Measurements from ENCODE around the gene CAST. TPM values are rescaled to one million over a fixed set of nuclear protein-coding genes. Genes with fewer than 3 reads are reported as not detected.

The CAST gene
- total RNA-seq, 1 experiment from 2014 or later = 149 TPM

DNA sequence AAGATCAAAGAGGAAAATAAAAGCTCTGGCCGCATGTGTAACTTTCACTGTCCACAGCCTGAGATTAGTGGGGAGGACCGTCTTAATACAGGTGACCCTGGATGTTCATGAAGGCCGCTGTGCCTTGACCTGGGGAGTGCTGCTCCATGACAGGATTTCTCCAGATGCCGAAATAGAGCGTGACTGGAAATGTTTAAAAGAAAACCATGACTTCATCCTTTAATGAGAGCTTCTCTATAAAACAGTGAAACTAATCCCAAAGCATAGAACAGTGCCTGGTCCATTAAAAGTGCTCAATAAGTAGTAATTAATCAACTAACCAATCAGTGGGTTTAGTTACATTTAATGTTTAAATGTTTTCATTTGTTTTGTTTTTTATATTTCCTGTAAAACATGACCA, 82.8 kb downstream of the CAST start:
- no peak for DNase-seq (ENCODE audit: low read depth)

DNA sequence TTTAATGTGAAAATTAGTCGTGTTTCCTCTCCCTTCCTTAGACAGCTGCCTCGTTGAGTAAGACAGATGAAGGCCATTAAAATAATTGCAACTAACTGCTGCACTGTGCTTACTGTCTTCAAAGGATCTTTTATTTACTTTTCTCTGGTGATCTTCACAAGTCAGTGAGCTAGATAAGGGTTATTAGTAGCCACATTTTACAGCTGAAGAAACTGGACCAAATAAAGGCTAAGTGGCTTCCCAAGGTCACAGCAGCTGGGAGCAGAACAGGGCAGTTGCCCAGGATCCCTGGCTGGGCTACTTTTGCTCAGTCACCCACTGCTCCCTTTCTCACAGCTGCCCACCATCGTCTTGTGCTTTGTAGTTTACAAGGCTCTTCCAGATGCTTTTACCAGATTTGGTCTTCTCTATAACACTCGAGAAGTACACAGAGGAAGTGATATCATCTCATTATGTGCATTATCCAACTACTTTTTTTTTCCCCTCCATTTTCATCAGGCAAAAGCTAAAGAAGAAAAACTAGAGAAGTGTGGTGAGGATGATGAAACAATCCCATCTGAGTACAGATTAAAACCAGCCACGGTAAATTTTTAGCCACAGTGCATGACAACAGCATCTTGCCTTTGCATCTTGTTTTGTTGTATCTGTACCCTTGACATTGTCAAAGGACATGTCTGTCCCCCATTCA, 83.8 kb downstream of the CAST start:
- DNase-seq (ENCODE audit: low read depth) = no peak

DNA sequence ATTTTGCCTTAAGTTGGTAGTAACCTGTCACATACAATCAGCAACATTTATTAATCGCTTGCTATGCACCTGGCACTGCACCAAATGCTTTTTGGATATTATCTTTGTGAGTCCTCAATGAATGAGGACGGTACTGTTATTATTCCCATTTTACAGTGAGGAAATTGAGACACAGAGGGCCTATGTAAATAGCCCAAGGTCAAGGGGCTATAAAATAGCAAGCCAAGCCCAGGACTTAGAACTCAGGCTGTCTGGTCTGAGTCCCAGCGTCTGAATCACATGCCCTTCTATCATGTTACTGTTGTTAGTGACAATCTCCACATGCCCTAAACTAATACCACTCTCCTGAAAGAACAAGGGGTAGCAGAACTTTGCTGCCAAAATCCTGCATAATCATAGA, 85.5 kb downstream of the CAST start:
- DNase-seq (ENCODE audit: low read depth) = no peak

DNA sequence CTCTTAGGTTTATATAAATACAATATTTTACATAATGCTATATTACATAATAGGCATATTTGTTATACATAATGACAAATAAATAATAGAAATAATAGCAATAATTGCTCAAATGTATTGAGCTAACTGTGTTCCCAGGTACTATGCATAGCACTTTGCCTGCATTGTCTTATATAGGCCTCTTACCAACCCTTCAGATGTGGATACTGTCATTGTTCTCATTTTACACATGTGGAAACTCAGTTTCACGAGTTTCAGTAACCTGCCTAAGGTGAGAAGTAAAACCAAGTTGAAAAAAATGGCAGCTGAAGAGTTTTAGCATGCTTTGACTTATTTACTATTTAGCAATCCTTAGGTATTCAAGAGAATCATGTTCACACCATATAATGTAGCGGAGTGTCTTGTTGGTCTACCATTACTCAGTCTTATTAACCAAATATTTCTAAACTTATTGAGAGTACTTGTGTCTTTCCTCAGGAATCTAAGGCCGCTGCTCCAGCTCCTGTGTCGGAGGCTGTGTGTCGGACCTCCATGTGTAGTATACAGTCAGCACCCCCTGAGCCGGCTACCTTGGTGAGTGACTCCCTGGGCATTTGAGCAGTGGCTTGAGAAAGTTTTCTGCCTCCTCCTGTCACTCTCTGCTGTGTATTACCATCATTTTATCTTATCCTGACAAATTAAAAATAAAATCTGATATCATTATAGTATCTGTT, 88.1 kb downstream of the CAST start:
- no peak for DNase-seq (ENCODE audit: low read depth)

DNA sequence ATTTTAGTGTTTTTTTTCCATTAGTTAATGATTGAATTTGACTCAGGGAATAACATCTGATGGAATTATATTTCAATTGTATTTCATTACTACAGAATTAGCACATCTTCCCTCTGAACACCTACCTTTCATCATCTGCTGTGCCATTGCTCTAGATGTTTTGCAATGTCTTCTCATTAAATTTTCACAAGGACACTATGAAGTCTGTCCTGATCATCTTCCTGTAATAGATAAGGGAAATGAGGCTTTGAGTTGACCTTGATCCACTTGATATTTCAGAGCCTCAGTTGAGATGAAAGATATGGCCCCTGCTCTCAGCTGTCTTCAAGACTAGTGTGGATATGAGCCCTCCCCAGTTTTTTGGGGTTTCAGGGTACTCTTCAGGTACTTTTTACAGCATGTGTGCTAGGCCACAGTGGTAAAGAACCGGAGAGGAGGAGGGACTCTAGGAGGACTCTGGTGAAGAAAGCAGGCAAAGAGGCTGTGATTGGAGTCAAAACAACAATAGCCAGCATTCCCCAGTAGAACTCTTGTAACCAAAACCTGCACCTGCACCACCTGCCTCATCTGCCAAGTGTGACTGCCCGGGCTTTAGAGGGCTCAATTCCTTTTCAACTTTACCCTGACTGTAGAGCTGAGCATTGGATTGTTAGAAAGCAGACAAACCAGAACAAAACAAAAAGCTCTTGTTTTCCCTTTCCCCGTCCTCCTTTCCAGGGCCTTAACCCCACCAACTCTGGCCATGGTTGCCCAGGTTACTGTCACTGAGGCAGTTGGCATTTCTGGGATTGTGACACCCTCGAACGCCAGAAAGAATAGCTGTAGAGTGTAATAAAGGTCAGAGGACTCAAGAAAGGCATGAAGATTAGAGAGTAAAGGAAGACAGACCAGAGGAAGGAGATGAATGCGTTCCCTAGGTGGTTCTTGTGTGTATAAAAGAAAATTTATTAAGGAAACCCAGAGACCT, 89.3 kb downstream of the CAST start:
- DNase-seq (ENCODE audit: low read depth) = no peak

DNA sequence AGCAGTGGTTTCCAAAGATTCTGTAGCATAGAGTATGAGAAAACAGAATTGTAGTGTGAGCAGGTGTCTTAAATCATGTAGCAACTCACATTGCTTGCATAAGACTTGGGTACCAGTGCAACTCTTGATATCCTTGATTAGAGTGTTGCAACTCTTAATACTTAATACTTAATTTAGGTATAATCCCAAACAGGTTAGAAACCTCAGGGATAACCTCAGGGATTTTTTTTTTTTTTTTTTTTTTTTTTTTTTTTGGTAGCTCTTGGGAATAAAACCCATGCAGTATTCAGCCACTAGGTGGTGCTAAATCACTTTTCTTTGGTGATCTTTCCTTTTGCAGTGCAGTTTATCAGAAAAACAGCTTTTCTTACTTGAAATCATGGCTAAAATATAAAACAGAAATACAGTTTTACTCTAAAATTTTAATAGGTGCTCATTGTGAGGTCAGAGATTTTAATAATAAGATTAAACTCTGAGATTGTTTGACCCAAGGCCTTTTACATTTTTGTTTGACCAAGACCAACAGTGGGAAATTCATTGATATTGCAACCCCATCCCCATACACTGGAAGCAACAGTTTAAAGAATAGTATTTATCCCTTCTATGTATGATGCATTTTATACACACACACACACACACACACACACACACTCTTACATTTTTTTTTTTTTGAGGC, 90.3 kb downstream of the CAST start:
- peak; percentile 68 for DNase-seq (ENCODE audit: low read depth)

DNA sequence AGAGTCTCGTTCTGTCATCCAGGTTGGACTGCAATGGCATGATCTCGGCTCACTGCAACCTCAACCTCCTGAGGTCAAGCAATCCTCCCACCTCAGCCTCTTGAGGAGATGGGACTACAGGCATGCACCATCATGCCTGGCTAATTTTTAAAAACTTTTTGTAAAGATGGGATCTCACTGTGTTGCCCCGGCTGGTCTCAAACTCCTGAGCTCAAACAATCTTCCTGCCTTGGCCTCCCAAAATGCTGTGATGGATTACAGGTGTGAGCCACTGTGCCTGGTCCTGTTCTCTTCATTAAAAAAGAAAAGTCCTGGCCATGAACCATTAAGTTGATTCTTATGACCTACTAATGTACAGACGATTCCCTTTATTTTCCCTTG, 90.8 kb downstream of the CAST start:
- no peak for DNase-seq (ENCODE audit: low read depth)

DNA sequence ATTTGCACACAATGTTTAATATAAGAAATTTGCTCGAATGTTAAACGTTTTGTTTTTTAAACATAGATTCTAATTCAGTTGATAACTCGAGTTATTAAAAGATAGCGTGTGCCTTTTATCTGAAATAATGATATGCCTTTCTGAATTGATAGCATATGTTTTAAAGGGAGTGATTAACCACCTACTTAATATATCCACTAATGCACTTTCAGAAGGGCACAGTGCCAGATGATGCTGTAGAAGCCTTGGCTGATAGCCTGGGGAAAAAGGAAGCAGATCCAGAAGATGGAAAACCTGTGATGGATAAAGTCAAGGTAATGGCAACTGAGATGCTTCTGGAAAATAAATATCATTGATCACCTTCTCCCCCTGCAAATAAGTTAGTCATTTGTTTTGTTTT, 91.7 kb downstream of the CAST start:
- no peak for DNase-seq (ENCODE audit: low read depth)

DNA sequence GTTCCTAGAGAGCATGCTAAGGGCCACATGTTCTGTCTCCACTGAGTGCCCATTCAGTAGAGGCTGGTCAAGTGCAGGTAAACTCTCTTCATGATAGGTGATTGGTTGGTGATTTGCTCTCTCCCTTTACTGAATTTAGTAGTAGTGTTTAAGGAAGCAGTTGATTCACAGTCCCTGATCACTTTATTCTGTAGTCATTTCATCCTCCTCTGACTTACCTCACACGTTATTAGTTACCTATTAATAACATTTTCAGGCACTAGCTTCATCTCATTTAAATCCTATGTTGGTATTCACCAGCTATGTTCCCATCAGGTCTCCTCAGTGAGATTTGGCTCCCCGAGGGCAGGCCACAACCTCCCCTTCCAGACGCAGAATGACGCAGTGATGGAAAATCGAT, 93.7 kb downstream of the CAST start:
- DNase-seq (ENCODE audit: low read depth) = no peak

DNA sequence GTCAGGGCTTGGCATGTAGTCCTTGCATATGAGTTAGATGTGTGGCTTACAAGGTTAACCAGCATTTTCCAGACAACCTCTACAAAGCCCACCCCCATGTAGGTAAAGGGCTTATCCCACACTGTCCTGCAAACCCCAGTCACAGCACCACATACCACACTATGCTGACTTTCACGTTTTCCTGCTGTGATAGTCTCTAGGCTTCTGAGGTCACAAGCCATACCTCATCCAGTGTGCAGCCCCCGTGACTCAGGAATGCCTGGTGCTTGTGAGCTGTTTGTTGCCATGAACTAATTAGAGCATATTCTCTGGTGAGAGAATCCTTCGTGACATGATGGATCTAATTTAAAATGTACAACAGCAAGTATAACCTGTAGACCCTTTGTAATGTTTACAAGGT, 94.8 kb downstream of the CAST start:
- DNase-seq (ENCODE audit: low read depth) = no peak

DNA sequence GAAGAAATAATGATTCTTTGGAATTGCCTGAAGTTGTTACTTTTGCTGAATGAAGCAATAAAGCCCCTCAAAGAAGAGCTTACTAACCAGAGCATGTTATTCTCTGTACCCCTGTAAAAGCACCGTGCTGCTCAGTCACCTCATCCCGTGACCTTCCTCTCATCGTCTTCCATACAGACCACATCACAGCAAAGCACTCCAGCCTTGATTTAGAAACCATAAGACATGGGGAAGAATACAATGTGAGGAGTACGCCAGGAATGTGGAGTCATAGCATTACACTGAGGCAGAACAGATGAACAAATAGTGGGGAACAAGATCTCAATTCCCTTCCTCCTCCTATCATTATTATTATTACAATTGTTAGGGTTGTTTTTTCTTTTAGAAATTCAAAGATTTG, 96.4 kb downstream of the CAST start:
- no peak for DNase-seq (ENCODE audit: low read depth)

DNA sequence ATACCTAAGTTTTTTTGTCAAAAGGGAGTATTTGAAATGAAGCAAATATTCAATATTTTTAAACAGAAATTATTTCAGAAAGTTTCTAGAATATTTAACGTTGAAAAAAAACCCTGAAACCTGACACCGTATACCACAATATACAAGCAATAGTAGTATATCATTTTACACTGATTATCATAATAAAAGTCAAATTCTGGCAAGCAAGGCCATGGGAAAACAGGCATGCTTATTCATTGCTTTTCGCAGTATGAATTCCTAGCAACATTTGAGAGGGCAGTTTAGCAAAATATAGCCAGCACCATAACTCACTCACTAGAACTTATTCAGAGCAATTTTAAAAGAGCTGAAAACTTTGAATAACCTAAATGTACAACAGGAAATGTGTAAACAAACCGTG, 99.4 kb downstream of the CAST start:
- no peak for DNase-seq (ENCODE audit: low read depth)

DNA sequence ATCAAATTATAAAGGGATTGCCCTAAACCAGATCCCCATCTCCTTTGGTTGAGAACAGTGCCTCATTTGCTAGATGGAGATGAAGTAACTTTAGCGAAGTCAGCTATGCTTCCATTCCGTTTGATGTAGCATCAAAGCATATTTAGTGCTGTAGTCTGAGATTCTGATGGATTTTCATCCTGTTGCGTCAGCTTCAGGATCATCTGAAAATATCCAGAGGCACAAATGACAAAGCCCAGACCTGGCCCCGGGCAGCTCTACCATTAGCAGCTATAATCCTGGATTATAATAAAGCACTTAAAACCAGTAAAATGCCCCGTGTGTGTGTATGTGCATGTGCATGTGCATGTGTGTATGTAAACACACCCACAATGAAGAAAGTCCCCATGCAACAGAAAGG, 100.8 kb downstream of the CAST start:
- no peak for DNase-seq (ENCODE audit: low read depth)

DNA sequence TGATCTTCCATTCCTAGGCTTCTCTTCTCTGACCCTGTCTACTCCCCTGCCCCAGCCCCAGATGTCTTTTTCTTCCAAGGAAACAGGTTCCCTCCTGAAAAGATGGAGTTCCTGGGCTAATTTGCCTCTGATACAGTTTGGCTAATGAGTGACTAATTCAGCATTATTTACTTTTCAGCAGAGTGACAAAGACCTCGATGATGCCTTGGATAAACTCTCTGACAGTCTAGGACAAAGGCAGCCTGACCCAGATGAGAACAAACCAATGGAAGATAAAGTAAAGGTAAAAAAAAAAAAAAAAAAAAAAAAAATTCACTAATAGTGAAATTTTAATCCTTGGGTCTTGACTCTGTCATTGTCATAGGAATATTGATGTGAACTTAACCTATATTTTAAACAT, 102.9 kb downstream of the CAST start:
- DNase-seq (ENCODE audit: low read depth) = no peak

DNA sequence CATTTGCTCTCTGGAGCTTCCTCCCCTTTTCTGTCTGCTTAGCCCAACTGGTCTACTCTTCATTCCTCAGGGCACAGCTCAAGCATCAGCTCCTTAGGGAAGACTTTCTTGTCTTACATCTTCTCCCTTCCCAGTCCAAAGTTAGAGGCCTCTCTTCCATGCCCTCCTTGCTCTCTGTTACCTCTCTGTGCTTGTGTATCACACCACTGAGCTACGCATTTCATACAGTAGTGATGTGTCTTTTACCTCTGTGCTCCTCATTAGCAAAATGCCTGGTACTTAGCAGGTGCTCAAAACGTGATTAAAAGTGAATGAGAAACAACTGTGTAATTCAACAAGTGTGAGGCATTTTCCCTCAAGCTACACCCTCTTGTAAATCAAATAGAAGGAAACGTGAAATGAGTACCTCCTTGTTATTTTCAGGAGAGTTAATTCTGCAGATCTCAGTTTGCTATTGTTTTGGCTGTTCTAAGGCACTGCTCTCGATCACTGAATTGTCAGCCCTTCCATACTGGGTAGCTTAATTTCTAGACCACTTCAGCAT, 106.6 kb downstream of the CAST start:
- no peak for DNase-seq (ENCODE audit: low read depth)

DNA sequence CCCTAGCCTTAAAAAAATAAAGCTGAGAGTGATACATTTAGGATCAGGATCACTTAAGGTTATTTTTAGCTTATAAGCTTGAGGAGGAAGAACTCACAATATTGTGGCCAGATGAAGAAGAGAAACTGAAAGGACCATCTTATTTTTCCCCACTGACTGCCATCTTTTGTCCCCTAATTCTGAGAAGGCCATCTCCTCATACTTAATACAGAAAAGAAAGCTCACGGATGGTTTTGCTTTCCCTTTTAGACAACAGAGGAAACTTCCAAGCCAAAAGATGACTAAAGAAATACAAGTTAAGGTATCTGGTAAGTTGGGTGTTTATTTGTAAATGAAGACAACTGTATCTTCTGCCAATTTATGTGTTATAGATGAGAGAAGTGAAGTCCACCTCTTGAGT, 109.2 kb downstream of the CAST start:
- no peak for DNase-seq (ENCODE audit: low read depth)

DNA sequence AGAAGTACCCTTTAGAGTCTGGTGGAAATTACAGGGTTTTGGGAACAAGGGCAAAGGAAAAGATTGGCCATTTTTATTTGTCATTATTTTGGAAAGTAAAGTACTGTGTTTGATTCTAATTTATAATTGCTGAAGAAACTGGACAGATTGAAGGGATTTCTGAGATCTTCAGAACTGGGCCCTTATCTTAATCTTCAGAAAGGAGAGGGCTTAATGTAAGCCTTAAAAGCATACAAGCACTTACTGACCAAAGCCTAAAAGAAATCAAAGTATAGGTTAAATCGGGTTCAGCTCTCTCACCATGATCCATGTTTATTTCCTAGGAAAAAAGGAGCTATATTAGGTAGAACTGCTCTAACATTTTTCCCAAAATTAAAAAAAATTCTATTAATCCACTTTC, 109.9 kb downstream of the CAST start:
- no peak for DNase-seq (ENCODE audit: low read depth)

DNA sequence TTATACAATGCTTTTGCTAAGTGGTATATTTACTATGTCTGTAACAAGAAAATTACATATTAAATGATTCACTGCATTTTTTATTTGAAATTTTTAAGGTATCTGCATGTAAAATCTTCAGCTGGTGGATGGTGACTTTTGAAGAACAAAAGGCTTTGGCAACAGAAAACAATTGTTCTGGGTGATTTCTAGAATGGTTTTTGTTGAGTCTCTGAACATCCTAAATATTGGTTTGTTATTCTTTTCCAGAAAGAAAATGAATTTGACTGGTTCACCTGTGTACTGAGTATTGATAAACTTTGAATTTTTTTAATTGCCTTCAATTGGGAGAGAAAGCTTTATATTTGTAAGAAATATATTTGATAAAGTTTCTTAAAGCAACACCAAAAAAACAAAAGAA, 110.4 kb downstream of the CAST start:
- no peak for DNase-seq (ENCODE audit: low read depth)

DNA sequence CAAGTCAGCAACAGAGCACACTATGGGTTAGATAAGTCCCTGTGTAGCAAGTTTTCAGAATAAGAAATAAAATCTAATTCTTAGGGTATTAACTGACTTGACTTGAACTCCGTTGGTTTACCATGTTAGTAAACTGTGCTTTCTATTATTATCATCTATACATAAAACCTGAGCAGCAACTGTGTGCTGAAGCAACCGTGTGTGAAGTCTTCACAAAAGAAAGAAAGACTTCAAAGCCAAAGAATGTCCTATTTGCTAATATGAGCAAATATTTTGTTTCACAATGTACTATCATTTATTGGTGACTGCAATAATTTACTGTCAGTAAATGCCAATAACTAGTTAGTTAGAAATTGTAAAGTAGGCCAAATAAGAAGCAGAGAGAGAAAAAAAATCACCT, 112.9 kb downstream of the CAST start:
- no peak for DNase-seq (ENCODE audit: low read depth)

DNA sequence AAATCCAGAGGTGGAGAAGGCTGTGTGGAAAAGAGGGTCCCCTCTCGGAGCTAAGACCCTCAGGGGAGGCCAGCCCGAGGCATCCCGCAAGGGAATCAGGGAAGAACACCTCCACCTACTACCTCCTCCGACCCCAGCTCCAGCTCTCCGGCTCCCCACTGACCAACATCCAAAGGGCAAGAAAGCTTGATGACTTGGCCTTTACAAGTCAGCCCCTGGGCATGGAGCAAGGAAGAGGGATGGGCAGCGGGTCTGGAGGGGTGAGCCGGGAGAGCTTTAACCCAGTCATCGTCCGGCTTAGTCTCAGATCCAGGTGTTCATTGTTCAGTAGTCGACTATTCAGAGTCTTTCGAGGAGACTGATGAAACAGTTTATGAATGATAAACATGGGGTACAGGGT, 113.5 kb downstream of the CAST start:
- no peak for DNase-seq (ENCODE audit: low read depth)

DNA sequence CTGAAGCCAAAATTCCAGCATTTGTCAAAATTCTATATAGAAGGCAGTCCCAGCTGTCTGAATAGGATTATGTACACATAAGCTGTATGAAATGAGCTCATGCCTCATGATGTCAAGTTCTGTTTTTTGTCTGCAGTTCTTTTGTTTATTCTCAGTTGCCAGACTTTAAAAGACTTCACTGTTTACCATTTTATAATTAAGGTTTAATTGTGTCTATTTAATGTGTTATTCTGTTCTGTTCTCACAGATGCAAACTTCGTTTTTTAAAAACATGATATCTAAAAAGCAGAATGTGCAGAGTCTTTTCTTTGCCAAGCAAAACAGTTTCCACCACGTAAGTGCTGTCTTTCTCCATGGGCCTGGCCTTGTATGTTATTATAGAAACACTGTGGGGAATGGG, 114.4 kb downstream of the CAST start:
- no peak for DNase-seq (ENCODE audit: low read depth)

DNA sequence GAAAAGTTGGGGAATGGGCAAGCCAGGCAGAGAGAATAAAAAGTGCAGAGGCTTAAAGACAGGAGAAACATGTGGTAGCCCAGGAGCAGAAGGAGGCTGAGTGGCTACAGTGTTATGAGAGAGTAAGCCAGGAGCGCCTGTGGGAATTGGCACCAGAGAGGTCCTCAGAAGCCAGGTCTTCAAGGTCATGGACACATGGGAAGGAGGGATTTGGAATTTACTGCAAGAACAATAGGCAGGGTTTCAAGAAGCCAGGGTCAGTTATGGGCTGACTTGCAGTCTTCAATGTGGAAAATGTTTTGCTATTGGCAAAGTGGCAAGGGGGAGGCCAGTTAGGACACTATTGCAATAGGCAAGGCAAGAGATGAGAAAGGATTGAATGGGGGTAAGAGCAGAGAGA, 116.2 kb downstream of the CAST start:
- DNase-seq (ENCODE audit: low read depth) = no peak
